Tibial nerve (tissue), 4 donors: ENCODE results near the gene PHEX. TPM values are rescaled to one million over a fixed set of nuclear protein-coding genes. Genes with fewer than 3 reads are reported as not detected.
A peak's percentile ranks its signal among the peaks of the same experiment; 100 is the strongest.

Experiments used
- DNase-seq, 2 donors: peaks; one replicate each; pipeline ENCODE4 v3.0.0-alpha.2; 2019; ENCODE audit warnings: low spot score in 2 of 2
- H3K27ac ChIP-seq, 4 donors: fragments of 200-600 bp; sonication (generic) in 3 of 4; one replicate each; pipeline ENCODE4 v1.5.1; 2017 to 2019; ENCODE audit warnings: mild to moderate bottlenecking in 1 of 4
- H3K27me3 ChIP-seq, 2 donors: fragments of 200-600 bp; sonication (generic) in 1 of 2; one replicate each; pipeline versions ENCODE4 v1.5.1 to v1.6.0; 2017 to 2019
- H3K36me3 ChIP-seq, 3 donors: fragments of 200-600 bp; sonication (generic); one replicate each; pipeline ENCODE4 v1.5.1; 2018 to 2019
- H3K4me1 ChIP-seq, 4 donors: fragments of 200-600 bp; sonication (generic) in 3 of 4; one replicate each; pipeline ENCODE4 v1.5.1; 2017 to 2019
- H3K4me3 ChIP-seq, 4 donors: fragments of 200-600 bp; sonication (generic) in 3 of 4; one replicate each; pipeline ENCODE4 v1.5.1; 2017 to 2019; ENCODE audit warnings: mild to moderate bottlenecking in 1 of 4, moderate library complexity in 1 of 4
- H3K9me3 ChIP-seq, 4 donors: fragments of 200-600 bp; sonication (generic) in 3 of 4; one replicate each; pipeline ENCODE4 v1.5.1; 2017 to 2019
- CTCF ChIP-seq, 5 experiments: fragments of 200-600 bp in 3 of 5; fragments of 450-650 bp in 2 of 5; sonication (generic) in 3 of 5; IDR thresholded peaks; one replicate each; pipeline ENCODE4 v1.5.1; 2016 to 2019; ENCODE audit warnings: antibody characterized with exemption in 5 of 5, mild to moderate bottlenecking in 3 of 5, moderate library complexity in 2 of 5
- EP300 ChIP-seq, 2 donors: sonication (generic); formaldehyde crosslinking; IDR thresholded peaks; one replicate each; pipeline ENCODE4 v1.6.1; 2017; ENCODE audit warnings: antibody characterized with exemption in 2 of 2, mild to moderate bottlenecking in 1 of 2
- POLR2A ChIP-seq, 2 donors: fragments of 450-650 bp; IDR thresholded peaks; one replicate each; pipeline ENCODE4 v1.6.1; 2017; ENCODE audit warnings: antibody characterized with exemption in 2 of 2, mild to moderate bottlenecking in 2 of 2, moderate library complexity in 2 of 2
- WGBS, 2 donors: methylation state at CpG; one replicate each; pipeline ENCODE4 v1.1.5; 2018; 5-methylcytosine and 5-hydroxymethylcytosine counted together
- total RNA-seq, 4 donors: library from RNA; depleted of rRNA; stranded (reverse); fragments of >200 nt; gene quantifications; one replicate each; pipeline ENCODE4 v1.1.0, GENCODE V29; 2016

Gene PHEX
- total RNA-seq, 4 donors from 2014 or later: under 0.01 TPM; not detected in 2

DNA sequence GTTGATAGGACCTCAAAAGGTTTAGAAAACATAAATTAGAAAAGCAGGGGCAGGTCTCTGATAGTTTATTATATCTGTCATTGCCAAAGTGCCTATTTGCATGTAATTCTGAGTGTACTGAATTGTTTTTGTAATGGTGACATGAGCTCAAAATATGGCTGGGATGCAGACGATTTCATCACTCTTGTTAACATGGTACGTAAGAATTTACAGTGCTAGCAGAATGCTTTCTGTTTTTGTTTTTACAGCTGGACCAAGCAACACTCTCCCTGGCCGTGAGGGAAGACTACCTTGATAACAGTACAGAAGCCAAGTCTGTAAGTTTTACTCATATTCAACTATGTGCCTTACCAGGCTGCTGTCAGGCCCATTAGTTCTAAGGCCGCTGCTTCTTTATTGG lies 58.1 kb downstream of the PHEX start:
- DNase-seq: no peak
- 48 to 68% methylated on average over 4 of the region's 4 CpGs for WGBS, 2 donors
- Histone ChIP-seq H3K4me1 (no peaks in the 10 kb centered on the region), H3K4me3 (no peak overlapping the region), H3K36me3 (no peaks in the 10 kb centered on the region), H3K27me3 (peaks cover 0 to 1% of the 10 kb centered on the region in 2 donors), H3K27ac (no peak overlapping the region), H3K9me3 (no peaks in the 10 kb centered on the region)
- TF ChIP-seq CTCF (IDR thresholded peaks at IDR 0.05) (no peak), POLR2A (IDR thresholded peaks at IDR 0.05) (no peak), EP300 (IDR thresholded peaks at IDR 0.05) (no peak)

GRCh38 chrX:22093550-22093949 lies 61.4 kb downstream of the PHEX start:
- Histone ChIP-seq H3K4me3 (no peak overlapping the region), H3K4me1 (no peaks in the 10 kb centered on the region), H3K36me3 (no peaks in the 10 kb centered on the region), H3K27me3 (peaks cover 0 to 4% of the 10 kb centered on the region in 2 donors), H3K27ac (no peak overlapping the region), H3K9me3 (no peaks in the 10 kb centered on the region)
- no peak for DNase-seq
- TF ChIP-seq EP300 (IDR thresholded peaks at IDR 0.05): no peak
- no peak for TF ChIP-seq CTCF (IDR thresholded peaks at IDR 0.05)
- TF ChIP-seq POLR2A (IDR thresholded peaks at IDR 0.05): no peak
- 21 to 37% methylated on average over 3 of the region's 3 CpGs for WGBS, 2 donors

GRCh38 chrX:22095286-22095685 lies 63.2 kb downstream of the PHEX start:
- Histone ChIP-seq H3K9me3 (no peaks in the 10 kb centered on the region), H3K27ac (no peak overlapping the region), H3K27me3 (peaks cover 0 to 4% of the 10 kb centered on the region in 2 donors), H3K4me3 (no peak overlapping the region), H3K4me1 (no peaks in the 10 kb centered on the region), H3K36me3 (no peaks in the 10 kb centered on the region)
- 39 to 47% methylated on average over 3 of the region's 3 CpGs for WGBS, 2 donors
- TF ChIP-seq EP300 (IDR thresholded peaks at IDR 0.05) (peak in 1 of 2 donors; percentile 41), CTCF (IDR thresholded peaks at IDR 0.05) (no peak), POLR2A (IDR thresholded peaks at IDR 0.05) (no peak)
- DNase-seq: peak; percentile 17 to 51

GRCh38 chrX:22095856-22096255 lies 63.7 kb downstream of the PHEX start:
- Histone ChIP-seq H3K27ac (no peak overlapping the region), H3K9me3 (no peaks in the 10 kb centered on the region)
- 87 to 89% methylated on average over 4 of the region's 4 CpGs for WGBS, 2 donors

More at GRCh38 chrX:22095856-22096255, 63.7 kb downstream of the PHEX start:
- Histone ChIP-seq H3K27me3 (peaks cover 0 to 4% of the 10 kb centered on the region in 2 donors), H3K4me1 (no peaks in the 10 kb centered on the region), H3K4me3 (no peak overlapping the region), H3K36me3 (no peaks in the 10 kb centered on the region)
- DNase-seq: no peak
- no peak for TF ChIP-seq CTCF (IDR thresholded peaks at IDR 0.05)
- no peak for TF ChIP-seq POLR2A (IDR thresholded peaks at IDR 0.05)
- TF ChIP-seq EP300 (IDR thresholded peaks at IDR 0.05): no peak
